ENCODE data around the gene ACTN4.

GRCh38 chr19:38650172-38650775 is 2.8 kb downstream of the ACTN4 start:
- TF ChIP-seq CTCF (IDR thresholded peaks at IDR 0.05) (no peak), EP300 (IDR thresholded peaks at IDR 0.05) (no peak), POLR2A (IDR thresholded peaks at IDR 0.05) (no peak)
